HG03095 (cell line): ENCODE results near the gene RSRC2.
"Not testable (repeated sequence)": the region's sequence is repeated elsewhere in the genome, so short reads cannot be mapped to it uniquely, and the experiment has no call there.

Experiments used
- ATAC-seq: cut with Tn5 transposase; IDR thresholded peaks from one replicate; pipeline ENCODE4 v1.9.1; 2021; ENCODE audit warnings: moderate library complexity; ENCODE audit not compliant: unreplicated experiment

Gene RSRC2

DNA sequence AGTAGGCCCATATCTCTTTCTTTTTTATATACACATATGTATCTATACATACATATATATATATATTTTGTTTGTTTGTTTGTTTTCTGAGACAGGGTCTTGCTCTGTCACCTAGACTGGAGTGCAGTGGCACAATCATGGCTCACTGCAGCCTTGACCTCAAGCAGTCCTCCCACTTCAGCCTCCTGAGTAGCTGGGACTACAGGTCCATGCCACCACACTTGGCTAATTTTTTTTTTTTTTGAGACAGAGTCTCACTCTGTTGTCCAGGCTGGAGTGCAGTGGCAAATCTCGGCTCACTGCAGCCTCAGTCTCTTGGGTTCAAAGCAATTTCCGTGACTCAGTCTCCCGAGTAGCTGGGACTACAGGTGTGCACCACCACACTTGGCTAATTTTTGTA is 38.9 kb downstream of the RSRC2 start:
- not testable (repeated sequence) for ATAC-seq

DNA sequence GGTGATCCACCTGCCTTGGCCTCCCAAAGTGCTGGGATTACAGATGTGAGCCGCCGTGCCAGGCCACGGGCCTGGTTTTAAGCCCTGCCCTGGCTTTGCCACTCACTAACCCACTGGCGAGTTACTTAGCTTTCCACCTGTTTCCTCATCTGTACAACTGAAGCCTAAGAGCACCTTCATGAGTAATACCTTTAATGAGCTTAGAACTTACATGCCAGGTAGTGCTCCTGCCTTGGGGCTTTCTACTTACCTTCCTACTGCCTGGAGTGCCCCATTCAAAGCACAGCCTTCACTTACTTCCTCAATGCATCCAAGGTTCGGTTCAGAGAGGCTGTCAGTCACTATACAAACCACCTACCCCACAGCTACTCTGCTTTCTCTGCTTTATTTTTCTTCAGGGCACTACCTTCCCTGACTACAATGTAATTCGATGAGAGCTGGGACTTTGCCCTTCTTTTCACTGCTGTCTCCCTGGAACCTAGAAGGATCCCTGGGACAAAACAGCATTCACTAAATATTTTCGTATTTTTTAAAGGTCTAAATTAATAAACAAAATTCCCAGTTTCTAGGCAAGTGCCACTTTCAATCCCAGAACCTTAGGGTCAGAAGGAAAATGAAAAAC is 39.8 kb downstream of the RSRC2 start:
- no peak for ATAC-seq

DNA sequence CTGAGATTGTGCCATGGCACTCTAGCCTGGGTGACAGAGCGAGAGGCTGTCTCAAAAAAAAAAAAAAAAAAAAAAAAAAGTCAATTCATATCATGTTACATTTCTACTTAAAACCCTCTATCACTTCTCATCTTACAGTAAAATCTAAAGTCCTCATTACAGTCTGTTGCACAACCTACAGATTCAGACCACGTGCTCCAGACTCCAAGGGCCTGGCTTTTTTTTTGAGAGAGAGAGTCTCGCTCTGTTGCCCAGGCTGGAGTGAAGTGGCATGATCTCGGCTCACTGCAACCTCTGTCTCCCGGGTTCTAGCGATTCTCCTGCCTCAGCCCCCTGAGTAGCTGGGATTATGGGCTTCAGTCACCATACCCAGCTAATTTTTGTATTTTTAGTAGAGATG is 40.4 kb downstream of the RSRC2 start:
- not testable (repeated sequence) for ATAC-seq

DNA sequence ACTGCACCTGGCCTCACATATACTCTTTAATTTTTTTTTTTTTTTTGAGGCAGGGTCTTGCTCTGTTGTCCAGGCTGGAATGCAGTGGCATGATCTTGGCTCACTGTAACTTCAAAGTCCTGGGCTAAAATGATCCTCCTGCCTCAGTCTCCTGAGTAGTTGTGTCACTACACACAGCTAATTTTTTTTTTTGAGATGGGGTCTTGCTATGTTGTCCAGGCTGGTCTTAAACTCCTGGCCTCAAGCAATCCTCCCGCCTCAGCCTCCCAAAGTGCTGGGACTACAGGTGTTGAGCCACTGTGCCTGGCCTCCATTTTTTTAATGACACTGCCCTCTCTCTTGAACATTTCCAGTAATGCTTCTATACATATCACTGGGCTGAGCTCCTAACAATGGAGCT is 42.4 kb downstream of the RSRC2 start:
- not testable (repeated sequence) for ATAC-seq

DNA sequence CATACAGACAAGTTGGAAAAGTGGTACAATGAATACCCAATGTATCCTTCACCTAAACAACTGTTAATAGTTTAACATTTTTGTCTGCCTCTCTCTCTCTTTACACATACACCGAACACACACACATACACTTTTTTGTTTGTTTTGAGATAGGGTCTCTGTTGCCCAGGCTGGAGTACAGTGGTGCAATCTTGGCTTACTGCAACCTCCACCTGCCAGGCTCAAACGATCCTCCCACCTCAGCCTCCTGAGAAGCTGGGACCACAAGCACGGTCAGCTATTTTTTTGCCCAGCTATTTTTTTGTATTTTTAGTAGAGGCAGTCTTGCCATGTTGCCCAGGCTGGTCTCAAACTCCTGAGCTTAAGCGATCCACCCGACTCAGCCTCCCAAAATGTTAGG is 42.8 kb downstream of the RSRC2 start:
- no peak for ATAC-seq

DNA sequence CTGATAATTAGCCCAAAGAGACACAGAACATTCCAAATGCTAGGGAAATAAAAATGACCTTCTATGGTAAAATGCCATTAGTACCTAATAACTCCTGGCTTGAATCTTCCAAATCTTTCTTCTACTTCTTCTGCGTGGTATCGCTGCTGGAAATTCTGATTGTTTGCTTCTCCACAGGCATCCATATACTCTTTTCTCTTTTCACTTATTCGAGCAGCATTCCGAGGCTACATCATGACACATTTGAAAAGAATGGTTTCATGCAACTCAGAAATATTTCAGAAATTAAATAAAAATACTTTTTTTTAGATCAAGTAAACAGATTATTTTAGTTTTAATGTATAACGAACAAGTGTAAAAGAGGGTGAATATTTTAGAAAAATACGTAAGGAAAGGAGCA is 44.9 kb downstream of the RSRC2 start:
- no peak for ATAC-seq

DNA sequence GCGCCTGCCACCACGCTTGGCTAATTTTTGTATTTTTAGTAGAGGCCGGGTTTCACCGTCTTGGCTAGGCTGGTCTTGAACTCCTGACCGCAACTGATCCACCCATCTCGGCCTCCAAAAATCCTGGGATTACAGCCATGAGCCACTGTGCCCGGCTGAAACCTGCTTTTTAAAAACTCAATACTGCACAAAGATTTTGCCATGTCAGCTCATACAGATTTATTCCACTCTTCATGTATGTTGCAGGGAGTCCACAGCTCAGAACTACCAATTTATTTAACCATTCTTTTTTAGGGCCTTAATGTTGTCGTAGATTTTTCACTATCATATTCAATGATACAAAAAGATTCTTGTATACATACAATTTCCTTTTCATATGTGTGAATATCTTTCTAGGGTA is 46.0 kb downstream of the RSRC2 start:
- no peak for ATAC-seq

DNA sequence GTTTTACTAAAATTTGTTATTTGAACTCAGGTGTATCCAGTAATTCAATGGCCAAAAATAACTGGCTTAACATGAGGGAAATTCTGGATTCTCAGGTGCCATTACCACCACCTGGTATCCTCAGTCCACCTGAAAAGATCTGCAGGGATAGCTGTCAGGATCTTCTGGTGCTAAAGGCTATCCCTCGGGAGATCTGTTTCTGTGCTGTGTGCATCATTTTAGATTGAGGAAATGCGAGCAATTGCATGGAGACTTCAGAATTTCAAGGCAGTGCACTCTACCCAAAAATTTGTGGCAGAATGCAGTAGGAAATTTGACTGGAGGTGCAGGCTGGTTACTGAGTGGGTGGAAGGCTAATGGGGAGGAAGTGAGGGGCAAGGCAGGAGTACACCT is 52.4 kb downstream of the RSRC2 start:
- ATAC-seq, result no peak

DNA sequence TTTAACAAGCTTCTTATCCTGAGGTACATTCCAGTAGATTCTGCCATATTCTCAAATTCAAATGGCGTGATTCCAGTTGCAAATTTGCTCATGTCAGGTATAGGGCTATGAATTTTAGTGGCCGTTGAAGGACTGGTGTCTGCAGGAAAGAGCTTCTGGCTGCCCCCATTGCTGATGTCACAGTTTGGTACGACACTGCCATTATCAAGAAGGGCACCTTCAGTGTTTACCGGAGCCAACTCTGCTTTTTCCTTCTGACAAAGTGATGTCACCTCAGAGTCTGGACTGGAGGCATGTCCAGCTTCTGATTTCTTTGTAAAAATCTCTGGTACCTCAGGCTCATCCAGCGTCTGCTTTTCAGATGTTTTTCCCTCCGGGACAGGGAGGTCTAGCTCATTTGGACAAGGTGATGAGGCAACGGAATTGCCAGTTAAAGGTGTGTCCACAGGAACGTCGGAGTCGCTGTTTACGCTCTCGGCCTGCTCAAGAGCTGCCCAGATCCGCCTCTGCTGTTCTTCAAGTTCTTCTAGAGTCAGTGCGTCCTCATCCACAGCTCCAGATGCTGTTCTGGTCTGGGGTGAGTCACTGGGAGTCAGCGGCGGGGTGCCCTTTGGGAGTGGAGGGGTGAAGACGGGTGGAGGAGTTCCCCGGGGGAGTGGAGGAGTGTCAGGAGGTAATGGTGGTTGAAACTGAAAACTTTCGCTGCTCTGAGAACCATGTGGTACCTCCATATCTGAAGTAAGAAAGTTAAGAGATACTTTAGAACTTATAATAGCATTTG is 53.0 kb downstream of the RSRC2 start:
- no peak for ATAC-seq

DNA sequence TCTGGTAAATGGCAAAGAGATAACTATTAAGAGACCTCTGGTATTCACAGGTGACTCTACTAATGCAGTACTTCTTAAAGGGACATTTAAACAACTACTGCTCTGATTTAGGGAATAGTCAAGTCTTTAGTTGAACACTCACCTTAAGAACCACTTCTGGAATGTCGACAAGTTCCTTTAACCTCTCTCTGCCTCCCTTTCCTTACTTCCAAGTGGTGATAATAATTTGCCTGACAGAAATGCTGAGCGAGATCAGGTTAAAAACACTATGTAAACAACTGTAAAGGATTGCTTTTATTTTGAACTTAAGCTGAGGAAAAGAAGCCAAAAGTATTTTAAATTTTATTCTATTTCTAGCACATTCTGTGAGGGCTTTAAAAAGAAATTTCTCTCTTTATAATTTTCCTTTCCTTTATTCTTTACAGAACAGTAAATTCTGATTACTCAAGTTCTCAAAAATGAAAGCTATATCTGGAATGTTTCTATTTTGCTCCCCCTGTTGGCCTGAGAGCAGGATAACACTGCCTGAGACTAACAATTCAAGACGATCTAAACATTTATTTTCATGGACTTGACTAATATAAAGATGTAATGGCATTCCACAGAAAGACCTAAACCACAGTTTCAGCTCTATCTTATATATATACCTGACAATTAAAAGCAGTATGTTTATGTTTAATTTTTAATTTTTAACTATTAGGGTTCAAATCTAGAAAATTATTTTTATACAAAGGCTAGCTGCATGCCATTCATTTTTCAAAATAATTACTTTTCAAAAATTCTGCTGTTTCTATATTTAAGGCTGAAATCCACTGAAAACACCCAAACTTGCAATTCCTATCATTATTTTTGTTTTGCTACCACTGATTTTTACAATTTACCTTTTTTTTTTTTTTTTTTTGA is 55.2 kb downstream of the RSRC2 start:
- no peak for ATAC-seq

DNA sequence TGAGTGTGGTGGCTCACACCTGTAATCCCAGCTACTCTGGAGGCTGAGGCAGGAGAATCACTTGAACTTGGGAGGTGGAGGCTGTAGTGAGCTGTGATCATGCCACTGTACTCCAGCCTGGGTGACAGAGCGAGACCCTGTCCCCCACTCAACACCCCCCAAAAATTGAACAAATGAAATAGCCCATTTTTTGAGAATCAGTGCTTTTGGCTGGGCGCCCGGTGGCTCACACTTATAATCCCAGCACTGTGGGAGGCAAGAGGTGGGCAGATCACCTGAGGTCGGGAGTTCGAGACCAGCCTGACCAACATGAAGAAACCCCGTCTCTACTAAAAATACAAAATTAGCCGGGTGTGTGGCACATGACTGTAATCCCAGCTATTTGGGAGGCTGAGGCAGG is 56.2 kb downstream of the RSRC2 start:
- not testable (repeated sequence) for ATAC-seq

DNA sequence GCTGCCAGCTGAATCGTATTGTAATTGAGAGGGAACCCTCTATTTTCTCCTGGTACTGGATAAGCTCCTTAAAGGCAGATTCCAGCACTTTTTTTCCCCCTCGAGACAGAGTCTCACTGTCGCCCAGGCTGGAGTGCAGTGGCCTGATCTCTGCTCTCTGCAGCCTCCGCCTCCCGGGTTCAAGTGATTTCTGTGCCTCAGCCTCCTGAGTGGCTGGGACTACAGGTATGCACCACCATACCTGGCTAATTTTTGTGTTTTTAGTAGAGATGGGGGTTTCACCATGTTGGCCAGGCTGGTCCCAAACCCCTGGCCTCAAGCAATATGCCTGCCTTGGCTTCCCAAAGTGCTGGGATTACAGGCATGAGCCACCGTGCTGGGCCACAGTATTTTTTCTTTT is 56.9 kb downstream of the RSRC2 start:
- ATAC-seq, result not testable (repeated sequence)

DNA sequence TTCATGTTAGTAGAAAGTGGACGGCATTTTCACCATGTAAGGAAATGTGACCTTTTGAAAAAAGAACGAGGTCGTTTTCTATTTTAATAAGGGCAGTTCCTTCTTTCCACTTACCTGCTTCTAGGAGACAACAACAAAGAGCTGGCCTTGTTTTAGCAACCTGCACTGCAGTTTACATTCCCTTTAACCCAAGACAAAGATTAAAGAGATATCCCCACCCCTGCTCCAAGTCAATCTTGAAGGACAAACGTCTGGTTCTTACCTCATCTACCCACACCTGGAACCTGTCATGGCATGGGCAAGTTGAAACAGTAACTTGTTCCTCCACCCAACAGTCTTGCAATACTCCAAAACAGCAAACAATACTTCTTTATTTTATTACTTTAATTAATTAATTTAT is 58.8 kb downstream of the RSRC2 start:
- no peak for ATAC-seq

DNA sequence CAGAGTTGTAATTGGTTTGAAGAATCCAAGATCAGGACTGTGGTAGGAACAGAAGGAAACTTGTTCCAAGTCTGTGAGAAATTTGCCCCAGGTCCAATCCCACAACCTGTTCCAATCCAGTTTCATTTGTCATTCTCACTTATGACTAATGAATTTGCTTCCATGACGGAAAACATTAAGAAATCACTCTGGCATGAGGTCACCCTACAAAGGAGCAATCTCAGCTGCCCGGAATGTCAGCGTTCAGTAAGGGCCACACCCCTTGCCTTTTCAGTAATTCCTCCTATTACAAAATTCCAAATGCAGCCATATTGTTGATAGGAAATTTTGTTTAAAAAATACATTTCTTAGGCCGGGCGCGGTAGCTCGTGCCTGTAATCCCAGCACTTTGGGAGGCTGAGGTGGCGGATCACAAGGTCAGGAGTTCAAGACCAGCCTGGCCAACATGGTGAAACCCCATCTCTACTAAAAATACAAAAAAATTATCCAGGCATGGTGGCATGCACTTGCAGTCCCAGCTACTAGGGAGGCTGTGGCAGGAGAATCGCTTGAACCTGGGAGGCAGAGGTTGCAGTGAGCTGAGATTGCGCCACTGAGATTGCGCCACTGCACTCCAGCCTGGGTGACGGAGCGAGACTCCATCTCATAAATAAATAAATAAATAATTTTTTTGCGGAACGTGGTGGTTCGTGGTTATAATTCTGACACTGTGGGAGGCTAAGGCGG is 62.3 kb downstream of the RSRC2 start:
- ATAC-seq, result not testable (repeated sequence)

DNA sequence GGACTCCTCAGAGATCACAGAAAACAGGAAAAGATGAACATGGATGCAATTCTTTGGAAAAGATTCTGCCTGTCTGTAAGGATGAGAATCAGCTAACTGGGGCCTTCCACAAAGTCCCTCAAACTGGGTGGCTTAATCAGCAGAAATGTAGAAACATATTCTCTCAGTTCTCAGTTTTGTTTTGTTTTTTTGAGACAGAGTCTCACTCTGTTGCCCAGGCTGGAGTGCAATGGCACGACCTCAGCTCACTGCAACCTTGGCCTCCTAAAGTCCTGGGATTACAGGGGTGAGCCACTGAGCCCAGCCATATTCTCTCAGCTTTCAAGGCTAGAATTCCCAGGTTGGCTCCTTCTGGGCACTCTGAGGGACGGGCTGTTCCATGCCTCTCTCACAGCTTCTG is 66.1 kb downstream of the RSRC2 start:
- no peak for ATAC-seq

DNA sequence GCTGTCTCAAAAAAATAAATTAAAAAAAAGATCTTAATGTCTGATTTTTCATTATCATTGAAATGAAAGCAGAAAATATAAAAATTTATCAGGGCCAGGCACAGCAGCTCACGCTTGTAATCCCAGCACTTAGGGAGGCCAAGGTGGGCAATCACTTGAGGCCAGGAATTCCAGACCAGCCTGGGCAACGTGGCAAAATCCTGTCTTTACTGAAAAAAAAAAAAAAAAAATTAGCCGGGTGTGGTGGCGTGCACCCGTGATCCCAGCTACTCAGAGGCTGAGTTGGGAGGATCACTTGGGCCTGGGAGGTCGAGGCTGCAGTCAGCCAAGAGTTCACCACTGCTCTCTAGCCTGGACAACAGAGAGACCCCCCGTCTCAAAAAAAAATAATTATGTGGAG is 66.7 kb downstream of the RSRC2 start:
- no peak for ATAC-seq

DNA sequence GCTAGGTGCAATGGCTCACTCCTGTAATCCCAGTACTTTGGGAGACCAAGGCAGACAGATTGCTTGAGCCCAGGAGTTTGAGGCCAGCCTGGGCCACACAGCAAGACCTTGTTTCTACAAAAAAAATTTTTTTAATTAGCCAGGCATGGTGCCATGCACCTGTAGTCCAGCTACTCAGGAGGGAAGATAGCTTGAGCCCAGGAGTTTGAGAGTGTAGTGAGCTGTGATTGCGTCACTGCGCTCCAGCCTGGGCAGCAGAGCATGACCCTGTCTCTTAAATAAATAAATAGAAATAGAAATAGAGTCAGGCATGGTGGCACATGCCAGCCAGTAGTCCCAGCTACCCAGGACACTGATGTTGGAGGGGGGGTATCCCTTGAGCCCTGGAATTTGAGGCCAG is 67.5 kb downstream of the RSRC2 start:
- ATAC-seq, result no peak

DNA sequence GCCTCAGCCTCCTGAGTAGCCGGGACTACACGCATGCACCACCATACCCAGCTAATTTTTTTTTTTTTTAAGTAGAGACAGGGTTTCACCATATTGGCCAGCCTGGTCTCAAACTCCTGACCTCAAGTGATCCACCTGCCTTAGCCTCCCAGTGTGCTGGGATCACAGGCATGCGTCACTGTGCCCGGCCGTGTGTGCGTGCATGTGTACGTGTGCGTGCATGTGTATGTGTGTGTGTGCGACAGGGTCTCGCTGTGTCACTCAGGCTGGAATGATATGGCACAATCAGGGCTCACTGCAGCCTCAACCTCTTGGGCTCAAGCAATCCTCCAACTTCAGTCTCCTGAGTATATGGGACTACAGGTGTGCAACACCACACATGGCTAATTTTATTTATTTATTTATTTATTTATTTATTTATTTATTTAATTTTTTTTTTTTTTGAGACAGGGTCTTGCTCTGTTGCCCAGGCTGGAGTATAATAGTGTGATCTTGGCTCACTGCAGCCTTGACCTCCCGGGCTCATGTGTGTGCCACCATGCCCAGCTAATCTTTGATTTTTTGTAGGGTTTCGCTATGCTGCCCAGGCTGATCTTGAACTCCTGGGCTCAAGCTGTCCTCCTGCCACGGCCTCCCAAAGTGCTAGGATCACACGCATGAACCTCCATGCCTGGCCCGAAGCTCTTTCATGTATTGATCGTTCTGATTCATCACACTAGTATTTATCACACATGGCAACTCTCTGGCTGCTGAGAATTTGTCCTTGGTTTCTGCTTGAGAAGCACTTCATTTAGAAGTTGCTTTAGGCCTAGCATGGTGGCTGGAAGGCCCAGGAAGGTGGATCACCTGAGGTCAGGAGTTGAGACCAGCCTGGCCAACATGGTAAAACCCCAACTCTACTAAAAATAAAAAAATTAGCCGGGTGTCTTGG is 68.4 kb downstream of the RSRC2 start:
- ATAC-seq, result no peak

DNA sequence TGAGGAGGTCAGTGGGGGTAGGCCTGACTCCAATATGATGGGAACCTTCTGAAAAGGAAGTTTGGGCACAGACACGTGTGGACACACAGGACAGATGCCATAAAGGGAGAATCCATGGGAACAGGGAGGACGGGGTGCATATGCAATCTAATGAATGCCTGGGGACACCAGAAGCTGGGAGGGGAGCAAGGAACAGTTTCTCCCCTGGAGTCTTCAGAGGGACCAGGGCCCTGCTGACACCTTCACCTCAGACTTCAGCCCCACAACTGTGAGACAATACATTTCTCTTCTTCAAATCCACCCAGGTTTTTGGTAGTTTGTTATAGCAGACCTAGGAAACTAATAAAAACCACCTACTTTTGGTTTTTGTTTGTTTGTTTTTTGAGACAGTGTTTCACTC is 69.1 kb downstream of the RSRC2 start:
- ATAC-seq, result no peak

DNA sequence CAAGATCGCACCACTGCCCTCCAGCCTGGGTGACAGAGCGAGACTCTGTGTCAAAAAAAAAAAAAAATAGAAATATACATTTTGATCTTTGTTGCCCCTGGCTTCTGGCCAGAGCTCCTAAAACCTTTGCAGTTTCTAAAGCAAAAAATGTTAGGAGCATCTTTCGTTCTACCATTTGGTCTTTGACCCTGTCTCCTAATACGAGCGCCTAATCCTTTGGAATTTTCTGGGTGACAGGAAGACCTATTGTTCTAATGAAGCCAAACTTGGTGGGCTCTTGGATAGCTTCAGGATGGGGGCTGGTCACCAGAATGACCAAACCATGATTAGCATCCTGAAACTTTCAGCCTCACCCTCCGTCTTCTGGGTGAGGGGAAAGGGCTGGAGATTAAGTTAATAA is 72.0 kb downstream of the RSRC2 start:
- no peak for ATAC-seq
